GM18511 (cell line): ENCODE data around the gene CAMTA1.

Source experiments
- ATAC-seq: cut with Tn5 transposase; IDR thresholded peaks from one replicate; pipeline ENCODE4 v1.9.1; 2021; ENCODE audit warnings: mild to moderate bottlenecking, moderate library complexity; ENCODE audit not compliant: unreplicated experiment

CAMTA1 gene

GRCh38 chr1:7247158-7247557 is 461.9 kb downstream of the CAMTA1 start:
- ATAC-seq: no peak

GRCh38 chr1:7247791-7248548 is 462.7 kb downstream of the CAMTA1 start:
- ATAC-seq: no peak

GRCh38 chr1:7248549-7249199 is 463.4 kb downstream of the CAMTA1 start:
- ATAC-seq: no peak

GRCh38 chr1:7249516-7249915 is 464.3 kb downstream of the CAMTA1 start:
- no peak for ATAC-seq

GRCh38 chr1:7250176-7250575 is 464.9 kb downstream of the CAMTA1 start:
- no peak for ATAC-seq

GRCh38 chr1:7250597-7251453 is 465.6 kb downstream of the CAMTA1 start:
- no peak for ATAC-seq

GRCh38 chr1:7251454-7251800 is 466.2 kb downstream of the CAMTA1 start:
- no peak for ATAC-seq

- no peak for ATAC-seq
Measured at GRCh38 chr1:7252411-7253117, 467.3 kb downstream of the CAMTA1 start.

GRCh38 chr1:7253118-7253480 is 467.8 kb downstream of the CAMTA1 start:
- ATAC-seq: no peak

GRCh38 chr1:7253988-7254587 is 468.8 kb downstream of the CAMTA1 start:
- no peak for ATAC-seq

- no peak for ATAC-seq
Measured at GRCh38 chr1:7255303-7256058, 470.2 kb downstream of the CAMTA1 start.

- no peak for ATAC-seq
Measured at GRCh38 chr1:7256526-7256925, 471.3 kb downstream of the CAMTA1 start.

- no peak for ATAC-seq
Measured at GRCh38 chr1:7257225-7257624, 472.0 kb downstream of the CAMTA1 start.

- ATAC-seq: no peak
Measured at GRCh38 chr1:7258589-7259135, 473.4 kb downstream of the CAMTA1 start.

GRCh38 chr1:7259955-7260354 is 474.7 kb downstream of the CAMTA1 start:
- no peak for ATAC-seq

- ATAC-seq: no peak
Measured at GRCh38 chr1:7261490-7261889, 476.2 kb downstream of the CAMTA1 start.

- ATAC-seq: no peak
Measured at GRCh38 chr1:7262611-7263010, 477.4 kb downstream of the CAMTA1 start.

- no peak for ATAC-seq
Measured at GRCh38 chr1:7263021-7263960, 478.0 kb downstream of the CAMTA1 start.

- no peak for ATAC-seq
Measured at GRCh38 chr1:7264101-7264500, 478.8 kb downstream of the CAMTA1 start.
